ENCODE data around the gene ROR2. TPM values are rescaled to one million over a fixed set of nuclear protein-coding genes. Genes with fewer than 3 reads are reported as not detected.
"Not testable (repeated sequence)": the region's sequence is repeated elsewhere in the genome, so short reads cannot be mapped to it uniquely, and the experiment has no call there.

The ROR2 gene
- total RNA-seq (2014; rRNA removed; shearing (Covaris generic)): 0.94 and 2.9 TPM in 2 replicates

DNA sequence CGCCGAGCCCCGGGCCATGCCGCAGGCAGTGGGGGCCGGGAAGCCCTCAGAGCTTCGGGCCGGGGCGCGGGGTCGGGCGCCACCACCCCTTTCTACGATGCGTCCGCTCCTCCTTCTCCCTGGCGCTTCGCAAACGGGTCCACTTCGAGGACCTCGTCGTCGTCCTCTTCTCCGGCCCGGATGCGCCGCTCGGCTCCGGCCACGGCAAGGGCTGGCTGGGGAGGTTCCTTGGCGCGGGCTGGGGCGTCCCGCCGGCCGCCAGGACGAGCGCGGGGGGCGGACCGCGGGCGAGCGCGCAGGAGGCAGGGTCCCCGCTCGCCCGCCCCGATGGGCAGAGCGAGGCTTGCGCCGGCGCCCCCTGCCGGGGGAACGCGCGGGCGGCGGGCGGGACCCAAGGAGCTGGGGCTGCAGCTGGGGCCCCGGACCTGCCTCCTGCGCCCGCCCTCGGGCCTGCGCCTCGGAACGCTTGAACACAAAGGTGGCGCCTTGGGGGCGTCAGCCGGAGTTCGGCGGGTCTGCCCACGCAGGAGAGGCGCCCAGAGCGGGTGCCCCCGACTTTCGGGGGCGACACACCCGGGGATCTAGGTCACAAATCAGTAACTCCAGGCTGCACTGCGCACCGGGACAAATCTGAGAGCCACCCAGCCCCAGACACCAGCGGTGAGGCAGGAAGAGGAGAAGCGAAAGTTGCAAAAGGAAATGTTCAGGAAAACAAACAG, at the start of gene ROR2:
TSS of gene ROR2 (minus strand) at position 283 of the 719 bp plus-strand sequence.
- DNase-seq (ENCODE audit: low read depth): peak; percentile 46

DNA sequence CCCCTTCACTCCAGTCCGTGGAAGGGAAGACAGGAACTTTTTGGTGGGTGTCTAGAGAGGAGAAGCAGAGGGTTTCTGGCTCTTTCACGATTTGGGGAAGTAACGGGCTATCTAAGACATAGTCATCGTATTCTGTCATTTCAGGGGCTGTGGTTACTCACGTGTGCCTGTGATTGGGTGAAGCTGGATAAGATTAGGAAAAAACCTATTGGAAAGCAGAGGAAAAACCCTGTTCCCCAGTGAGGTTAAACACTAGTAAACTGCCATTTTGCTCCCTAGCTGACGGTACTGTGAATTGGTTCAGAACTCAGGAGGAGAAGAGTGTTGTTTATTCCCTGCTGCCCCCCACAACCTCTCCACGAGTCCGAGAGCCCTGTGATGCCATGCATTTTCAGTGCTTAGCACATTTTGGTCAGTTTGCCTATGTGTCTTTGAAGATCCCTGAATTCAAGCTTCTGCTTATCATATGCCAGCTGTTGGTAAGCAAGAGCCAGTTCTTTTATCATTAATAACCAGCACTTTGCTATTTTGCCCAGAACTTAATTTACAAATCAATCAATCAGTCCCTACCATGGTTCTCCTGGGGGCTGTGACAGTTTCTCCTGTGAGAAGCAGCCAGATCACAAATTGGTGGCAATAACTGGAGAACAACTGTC, 45.1 kb upstream of the ROR2 start:
- DNase-seq (ENCODE audit: low read depth): no peak

DNA sequence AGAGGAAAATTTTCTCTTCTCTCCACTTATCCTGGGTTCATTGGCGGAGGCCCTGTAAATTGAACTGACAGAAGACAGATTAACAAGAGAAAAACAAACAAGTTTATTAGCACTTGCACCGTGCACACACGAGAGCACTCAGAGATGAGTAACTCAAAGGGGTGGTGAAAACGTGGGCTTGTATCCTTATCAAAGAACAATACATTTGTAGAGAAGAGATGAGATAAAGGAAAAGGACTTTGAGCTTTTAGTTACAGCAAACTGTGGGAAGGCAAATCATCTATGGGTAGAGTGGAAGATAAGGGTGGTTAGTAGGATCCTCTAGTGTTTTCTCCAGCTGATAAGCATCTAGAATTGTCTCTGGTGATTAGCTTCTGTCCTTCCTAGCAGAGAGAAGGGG, 44.4 kb upstream of the ROR2 start:
- no peak for DNase-seq (ENCODE audit: low read depth)

DNA sequence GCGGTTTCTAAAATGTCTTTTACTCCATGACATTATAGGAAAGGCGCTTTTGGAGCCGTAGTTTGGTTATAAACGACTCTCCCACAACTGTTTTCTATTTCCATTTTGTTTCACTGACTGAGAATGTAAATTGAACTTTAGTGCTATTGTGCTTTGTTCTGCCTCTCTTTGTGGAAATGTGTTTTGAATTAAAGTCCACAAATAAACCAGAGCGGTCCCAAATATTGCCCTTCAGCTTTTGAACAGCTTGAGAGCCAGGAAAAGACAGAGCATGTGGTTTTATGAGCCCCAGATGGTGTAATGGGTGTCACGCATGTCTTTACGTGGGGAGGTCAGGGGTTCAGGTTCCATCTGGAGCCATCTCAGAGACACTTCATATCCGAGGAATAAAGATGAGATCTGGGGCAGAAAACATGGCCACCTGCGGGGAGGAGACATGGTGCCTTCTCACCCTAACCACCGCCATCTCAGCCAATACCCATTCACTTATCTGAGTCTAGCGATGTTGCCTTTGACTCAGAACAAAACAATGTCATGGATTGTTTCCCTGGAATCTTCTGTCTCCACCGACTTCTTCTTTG, 42.5 kb upstream of the ROR2 start:
- DNase-seq (ENCODE audit: low read depth): peak; percentile 20

DNA sequence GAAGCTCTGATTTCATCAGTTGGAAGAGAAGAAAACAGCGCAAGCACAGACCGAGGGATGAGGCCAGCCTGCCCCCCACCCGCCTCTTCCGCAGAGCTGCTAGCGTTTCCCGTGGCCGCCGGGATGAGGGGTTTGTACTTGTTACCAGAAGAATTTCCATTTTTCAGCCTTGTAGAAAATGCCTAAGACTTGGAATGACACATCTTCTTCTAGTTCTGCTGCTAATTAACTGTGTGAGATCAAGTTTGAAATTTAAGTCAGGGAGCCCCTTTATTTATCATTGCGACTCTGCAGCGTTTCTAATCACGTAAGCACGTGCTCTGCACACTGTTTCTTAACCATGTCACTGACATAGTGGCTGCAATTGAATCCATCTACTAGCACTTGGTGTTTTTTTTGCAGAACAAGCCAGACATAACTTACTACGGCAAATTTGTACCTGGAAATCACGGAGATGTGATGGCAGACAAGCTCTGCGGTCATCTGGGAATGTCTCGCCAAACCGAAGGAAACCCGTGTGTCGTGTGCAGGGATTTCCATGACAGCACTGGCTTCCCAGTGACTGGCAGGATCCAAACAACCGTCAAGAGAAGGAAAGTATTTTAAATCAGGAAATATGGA, 41.8 kb upstream of the ROR2 start:
- peak; percentile 27 for DNase-seq (ENCODE audit: low read depth)

DNA sequence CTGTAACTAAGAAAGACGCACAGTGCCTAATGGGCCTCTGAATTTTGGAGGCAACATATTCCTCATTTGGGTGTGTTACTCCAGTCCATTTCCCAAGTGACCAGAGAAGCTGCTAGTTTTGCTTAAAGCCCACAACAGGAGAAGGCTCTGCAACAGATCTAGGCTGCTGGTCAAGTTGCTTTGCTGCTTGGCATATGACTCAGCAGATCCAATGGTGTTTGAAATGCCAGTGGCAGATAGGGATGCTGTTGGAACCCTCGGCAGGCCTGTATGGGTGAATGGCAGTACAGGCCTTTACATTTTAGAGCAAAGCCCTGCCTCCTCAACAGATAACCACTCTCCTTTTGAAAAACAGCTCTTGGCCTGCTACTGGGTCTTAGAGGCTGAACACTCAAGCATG, 36.2 kb upstream of the ROR2 start:
- no peak for DNase-seq (ENCODE audit: low read depth)

DNA sequence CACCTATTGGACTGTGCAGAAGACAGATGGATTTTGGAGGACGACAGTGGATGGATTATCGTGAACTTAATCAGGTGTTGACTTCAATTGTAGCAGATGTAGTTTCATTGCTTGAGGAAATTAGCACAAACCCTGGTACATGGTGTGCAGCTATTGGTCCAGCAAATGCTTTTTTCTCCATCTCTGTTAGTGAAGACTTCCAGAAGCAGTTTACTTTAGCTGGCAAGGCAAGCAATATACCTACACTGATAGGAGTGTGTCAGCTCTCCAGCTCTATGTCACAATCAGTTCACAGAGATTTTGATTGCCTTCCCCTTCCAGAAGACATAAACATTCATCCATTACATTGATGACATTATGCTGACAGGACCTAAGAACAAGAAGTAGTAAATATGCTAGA, 35.7 kb upstream of the ROR2 start:
- DNase-seq (ENCODE audit: low read depth): no peak

DNA sequence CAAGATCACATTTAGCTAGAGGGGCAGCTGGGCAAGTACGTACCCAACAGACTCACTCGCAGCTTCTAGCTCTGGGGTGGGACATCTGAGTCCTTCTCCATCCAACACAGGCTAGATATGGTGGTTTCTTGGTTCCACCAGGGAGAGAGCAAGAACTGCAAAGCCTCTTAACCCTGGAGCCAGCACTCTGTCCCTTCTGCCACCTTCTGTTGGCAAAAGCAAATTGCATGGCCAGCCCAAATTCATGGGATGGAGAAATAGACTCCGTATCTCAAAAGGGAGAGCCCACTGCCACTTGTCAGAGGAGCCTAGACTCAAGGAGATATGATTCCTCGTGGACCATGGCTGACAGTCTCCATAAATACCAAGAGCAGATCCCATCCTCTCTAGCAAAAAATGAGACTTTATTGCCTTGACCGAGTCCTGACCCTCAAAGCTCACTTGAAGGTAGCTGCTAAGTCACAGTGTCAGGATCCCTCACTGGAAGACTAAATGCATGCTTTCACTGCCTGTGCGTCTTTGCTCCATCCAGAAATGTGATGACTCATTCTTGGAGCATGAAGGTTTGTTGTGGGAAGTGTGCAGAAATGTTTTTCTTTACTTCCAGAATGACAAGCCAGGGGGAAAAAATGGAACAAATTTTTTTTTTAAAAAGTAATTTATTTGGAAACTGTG, 28.8 kb upstream of the ROR2 start:
- peak; percentile 89 for DNase-seq (ENCODE audit: low read depth)

DNA sequence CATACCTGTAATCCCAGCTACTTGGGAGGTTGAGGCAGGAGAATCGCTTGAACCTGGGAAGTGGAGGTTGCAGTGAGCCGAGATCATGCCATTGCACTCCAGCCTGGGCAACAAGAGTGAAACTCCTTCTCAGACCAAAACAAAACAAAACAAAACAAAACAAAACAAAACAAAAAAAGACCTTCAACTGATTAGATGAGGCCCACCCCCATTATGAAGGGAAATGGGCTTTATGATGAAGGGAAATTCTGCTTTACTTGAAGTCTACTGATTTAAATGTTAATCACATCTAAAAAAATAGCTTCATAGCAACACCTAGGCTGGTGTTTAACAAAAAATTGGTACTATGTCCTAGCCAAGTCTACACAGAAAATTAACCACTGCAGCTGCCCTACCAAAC, 25.2 kb upstream of the ROR2 start:
- not testable (repeated sequence) for DNase-seq (ENCODE audit: low read depth)

DNA sequence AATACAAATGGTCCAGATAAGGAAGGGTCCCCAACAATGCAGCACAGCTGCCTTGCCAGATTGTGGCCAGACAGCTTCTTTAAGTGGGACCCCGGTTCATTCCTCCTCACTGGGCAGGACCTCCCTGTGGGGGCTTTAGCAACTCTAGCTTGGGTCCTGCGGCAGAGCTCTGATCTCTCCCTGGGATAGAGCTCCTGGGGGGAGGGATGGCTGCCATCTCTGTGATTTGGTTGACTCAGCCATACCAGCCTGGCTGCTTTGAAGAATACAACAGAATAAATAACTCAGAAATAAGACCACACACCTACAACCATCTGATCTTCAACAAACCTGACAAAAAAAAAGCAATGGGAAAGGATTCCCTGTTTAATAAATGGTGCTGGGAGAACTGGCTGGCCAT, 22.7 kb upstream of the ROR2 start:
- DNase-seq (ENCODE audit: low read depth): no peak

DNA sequence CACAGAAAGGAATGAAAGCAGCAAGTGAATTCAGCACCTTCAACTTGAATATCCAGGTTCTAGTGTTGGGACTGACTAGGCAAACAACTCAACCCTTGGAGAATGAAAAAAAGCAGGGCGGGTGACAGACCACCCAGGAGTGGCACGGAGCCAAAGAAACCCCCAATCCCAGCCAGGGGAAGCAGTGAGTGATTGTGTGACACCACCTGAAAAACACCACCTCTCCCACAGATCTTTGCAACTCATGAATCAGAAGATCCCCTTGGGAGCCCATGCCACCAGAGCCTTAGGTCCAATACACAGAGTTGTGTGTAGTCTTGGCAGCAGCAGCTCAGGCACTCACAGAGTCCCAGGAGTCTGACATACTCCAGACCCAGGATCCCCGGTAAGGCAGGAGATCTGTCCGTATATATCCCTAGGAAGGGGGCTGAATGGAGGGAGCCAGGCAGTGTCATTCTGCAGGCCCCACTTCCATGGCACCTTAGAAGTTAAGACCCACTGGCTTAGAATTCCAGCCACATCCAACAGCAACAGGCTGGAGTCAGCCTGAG, 22.1 kb upstream of the ROR2 start:
- no peak for DNase-seq (ENCODE audit: low read depth)

DNA sequence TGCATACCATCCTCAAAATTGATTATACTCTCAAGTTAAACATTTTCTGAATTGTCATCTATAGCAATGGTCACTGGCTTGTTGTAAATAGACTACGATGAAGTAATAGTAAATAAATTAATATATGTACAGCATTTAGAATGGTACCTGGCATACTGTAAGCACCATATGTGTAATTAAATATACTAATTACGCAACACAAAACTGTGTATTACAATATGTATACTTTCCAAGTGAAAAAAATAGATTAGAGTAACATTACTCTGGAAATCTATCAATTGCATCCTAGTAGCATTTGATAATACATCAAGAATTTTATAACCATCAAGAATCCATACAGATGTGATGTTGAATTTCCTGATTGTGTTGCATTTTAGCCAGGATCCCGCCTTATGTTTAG, 17.2 kb upstream of the ROR2 start:
- DNase-seq (ENCODE audit: low read depth): no peak

DNA sequence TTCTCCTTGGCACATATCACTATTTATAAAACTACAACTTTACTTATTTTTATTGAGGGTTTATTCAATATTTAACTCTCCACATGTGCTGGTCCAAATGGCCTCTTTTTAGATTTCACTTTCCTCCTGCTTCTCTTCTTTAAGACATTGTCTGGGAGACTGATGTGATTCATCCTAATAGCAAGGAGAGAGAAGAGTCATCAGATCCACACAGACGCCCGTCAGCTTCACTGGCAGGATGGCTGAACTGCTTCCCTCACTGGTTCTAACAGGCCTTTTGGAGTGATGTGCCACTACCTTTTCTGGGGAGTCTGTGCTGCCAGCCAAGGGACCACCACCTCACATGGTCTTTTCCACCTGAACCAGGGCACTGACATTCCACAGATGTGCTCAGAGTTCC, 16.5 kb upstream of the ROR2 start:
- DNase-seq (ENCODE audit: low read depth): no peak

DNA sequence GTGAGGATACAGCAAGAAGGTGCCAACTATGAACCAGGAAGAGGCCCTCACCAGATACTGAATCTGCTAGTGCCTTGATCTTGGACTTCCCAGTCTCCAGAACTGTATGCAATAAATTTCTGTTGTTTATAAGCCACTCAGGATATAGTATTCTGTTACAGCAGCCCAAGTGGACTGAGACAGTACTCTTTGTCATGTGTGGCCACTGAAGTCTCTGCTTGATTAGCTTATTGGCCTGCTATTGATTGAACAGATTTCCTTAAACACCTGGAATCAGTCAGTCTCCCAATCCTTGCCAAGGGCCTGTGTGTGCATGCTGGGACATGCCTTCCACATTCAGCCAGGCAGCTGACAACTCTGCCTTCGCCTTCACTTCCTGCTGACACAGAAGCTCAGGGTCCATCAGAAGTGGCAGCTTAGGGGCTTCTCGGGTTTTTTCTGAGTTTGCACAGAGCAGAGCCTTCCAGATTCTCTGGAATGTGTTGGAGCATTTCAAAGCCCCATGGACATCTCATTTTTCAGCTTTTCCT, 13.7 kb upstream of the ROR2 start:
- no peak for DNase-seq (ENCODE audit: low read depth)

DNA sequence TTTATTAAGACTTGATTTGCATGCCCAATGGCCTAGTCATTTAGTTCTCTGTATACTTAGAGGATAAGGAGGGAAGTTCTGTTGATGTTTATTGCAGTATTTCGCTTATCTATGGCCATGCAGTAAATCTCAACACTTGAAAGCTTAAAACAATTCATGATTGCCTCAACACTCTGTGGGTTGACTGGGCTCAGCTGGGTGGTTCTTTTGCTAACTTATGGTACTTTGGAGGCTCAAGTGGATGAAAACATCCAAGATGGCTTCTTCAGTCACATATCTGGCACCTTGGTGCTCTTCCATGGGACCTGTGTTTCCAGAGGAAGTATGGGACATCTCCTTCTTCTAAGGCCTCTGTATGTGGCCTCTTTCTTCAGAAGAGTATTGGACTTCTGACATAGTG, 10.3 kb upstream of the ROR2 start:
- no peak for DNase-seq (ENCODE audit: low read depth)

DNA sequence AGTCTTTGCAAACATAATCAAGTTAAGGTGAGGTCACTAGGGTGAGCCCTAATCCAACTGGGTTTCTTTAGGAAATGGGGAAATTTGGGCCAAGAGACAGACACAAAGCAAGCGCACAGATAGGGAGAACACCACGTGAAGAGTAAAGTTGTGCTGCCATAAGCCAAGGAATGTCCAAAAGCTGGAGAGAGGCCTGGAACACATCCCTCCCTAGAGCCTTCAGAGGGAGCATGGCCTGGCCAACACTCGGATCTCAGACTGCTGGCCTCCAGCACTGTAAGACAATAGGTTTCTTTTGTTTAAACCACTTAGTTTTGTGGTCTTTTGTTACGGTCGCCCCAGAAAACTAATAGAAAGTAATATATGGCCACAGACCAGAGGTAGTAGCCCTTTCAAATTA, 8.1 kb upstream of the ROR2 start:
- no peak for DNase-seq (ENCODE audit: low read depth)

DNA sequence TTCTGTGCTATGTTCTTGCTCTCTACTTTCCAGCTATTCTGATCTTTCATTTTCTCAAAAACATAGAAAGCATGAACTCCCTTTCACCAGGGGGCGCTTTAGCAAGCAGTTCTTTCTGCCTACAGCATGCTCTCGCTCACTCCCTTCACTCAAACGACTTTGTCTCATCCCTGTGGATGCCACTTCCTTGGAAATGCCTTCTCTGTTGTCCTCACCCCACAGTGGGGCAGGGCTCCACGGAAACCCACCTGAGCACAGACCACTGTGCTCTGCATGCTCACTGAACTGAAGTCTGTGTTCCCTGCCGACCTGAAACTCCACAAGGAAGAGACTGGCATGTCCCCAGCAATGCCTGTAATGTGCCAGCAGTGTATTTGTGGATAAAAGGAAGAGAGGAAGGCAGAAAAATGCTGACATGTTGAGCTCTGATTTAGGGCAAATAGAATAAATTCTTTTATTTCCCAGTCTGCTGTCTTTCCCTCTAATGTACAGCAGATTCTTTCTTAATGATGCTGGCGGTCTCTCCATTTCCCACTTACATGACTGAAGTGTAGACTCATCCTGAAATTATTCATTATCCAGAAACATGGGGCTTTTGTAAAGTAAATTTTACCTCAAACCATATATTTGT, 4.9 kb upstream of the ROR2 start:
- DNase-seq (ENCODE audit: low read depth): peak; percentile 67

DNA sequence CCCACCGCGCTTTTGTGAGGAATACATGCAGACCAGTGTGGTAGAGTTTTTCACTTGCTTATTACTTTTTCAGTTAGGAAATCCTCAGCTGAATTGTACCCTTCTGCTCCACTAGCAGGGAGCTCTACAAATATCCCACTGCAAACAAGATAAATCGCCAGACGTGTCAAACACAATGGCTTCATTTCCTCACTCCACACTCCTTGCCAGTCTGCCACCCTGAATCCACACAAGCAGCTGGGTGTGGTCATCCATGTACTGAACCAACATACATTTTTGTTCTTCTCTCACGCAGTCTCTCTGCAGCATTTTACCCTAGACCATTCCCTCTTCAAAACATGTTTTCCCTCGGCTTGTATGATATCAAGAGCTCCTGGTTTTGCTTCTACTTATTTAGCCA, 3.7 kb upstream of the ROR2 start:
- DNase-seq (ENCODE audit: low read depth): no peak

DNA sequence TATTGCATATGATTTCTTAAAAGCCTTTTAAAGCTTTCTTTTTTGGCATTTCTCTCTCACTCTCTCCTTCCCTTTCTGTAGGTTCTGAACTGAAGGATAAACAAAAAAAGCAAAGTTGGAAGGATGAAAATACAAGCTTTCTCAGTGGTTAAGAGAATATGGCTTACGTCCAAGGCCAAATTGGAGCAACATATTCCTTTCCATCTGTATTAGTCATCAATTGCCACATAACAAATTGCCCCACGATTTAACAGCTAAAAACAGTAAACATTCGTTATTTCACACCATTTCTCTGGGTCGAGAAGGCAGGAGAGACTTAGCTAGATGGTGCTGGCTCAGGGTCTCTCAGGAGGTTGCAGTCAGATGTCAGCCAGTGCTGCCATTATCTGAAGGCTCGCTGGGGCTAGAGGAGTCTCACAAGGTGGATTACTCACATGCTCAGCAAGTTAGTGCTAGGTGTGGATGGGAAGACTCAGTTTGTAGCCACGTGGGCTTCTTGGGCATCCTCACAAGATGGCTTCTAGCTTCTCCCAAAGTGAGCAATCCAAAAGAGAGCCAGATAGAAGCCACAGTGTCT, 2.0 kb upstream of the ROR2 start:
- DNase-seq (ENCODE audit: low read depth): peak; percentile 19

DNA sequence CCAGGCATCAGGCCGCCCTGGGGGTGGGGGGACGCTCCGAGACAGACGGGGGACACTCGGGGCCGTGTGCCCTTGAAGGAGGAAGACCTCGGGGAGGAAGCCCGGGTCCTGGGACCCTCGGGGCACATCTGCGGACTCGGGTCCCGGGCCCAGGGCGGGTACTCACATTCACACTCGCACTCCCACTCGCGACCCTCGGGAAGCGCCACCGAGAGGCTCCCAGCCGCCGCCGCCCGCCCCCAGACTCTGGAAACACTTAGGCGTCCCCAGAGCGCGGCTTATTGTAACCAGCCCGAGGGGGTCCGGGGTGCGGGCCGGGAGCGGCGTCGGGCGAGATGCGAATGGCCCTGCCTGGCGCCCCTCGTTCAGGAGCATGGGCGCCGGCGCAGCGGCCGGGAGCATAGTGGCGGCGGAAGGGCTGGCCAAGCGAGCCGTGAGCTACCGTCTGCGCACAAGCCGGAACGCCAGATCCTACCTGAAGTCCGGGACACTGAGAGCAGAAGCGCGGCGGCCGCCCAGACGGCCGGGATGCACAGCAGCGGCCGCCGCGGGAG, 559 bp downstream of the ROR2 start:
- no peak for DNase-seq (ENCODE audit: low read depth)

Data from M059J (cell line).